GM21723 (cell line): ENCODE measurements around the gene SAMD9L.

Experiments
- ATAC-seq: cut with Tn5 transposase; IDR thresholded peaks from one replicate; pipeline ENCODE4 v1.9.1; 2021; ENCODE audit warnings: mild to moderate bottlenecking, moderate library complexity; ENCODE audit not compliant: unreplicated experiment

Gene SAMD9L

GRCh38 chr7:93148144-93148543 is at the start of gene SAMD9L:
SAMD9L (minus strand) TSS chr7:93148385; CDS start chr7:93135971, 12,414 bp downstream.
- ATAC-seq, result peak; percentile 70

- ATAC-seq, result no peak
Measured at GRCh38 chr7:93196336-93196735, 48.2 kb upstream of the SAMD9L start.

GRCh38 chr7:93194386-93194785 is 46.2 kb upstream of the SAMD9L start:
- ATAC-seq, result no peak

- ATAC-seq, result no peak
Measured at GRCh38 chr7:93188870-93189634, 40.9 kb upstream of the SAMD9L start.

- no peak for ATAC-seq
Measured at GRCh38 chr7:93185303-93186027, 37.3 kb upstream of the SAMD9L start.

GRCh38 chr7:93179173-93179572 is 31.0 kb upstream of the SAMD9L start:
- ATAC-seq, result no peak

- no peak for ATAC-seq
Measured at GRCh38 chr7:93178213-93178612, 30.0 kb upstream of the SAMD9L start.

- ATAC-seq, result no peak
Measured at GRCh38 chr7:93176992-93177580, 28.9 kb upstream of the SAMD9L start.

GRCh38 chr7:93175219-93175618 is 27.0 kb upstream of the SAMD9L start:
- no peak for ATAC-seq

- no peak for ATAC-seq
Measured at GRCh38 chr7:93172683-93173082, 24.5 kb upstream of the SAMD9L start.

- no peak for ATAC-seq
Measured at GRCh38 chr7:93171606-93172226, 23.5 kb upstream of the SAMD9L start.

GRCh38 chr7:93165447-93165846 is 17.3 kb upstream of the SAMD9L start:
- ATAC-seq, result peak; percentile 93

GRCh38 chr7:93164766-93165165 is 16.6 kb upstream of the SAMD9L start:
- ATAC-seq, result no peak

- ATAC-seq, result no peak
Measured at GRCh38 chr7:93161181-93161762, 13.1 kb upstream of the SAMD9L start.

GRCh38 chr7:93160410-93160809 is 12.2 kb upstream of the SAMD9L start:
- ATAC-seq, result no peak

GRCh38 chr7:93159490-93159889 is 11.3 kb upstream of the SAMD9L start:
- ATAC-seq, result no peak

GRCh38 chr7:93156884-93157283 is 8.7 kb upstream of the SAMD9L start:
- ATAC-seq, result no peak

- no peak for ATAC-seq
Measured at GRCh38 chr7:93150200-93150835, 2.1 kb upstream of the SAMD9L start.

GRCh38 chr7:93148727-93149126 is 542 bp upstream of the SAMD9L start:
- ATAC-seq, result no peak

GRCh38 chr7:93147363-93147762 is 822 bp downstream of the SAMD9L start:
- peak; percentile 83 for ATAC-seq
